ENCODE data around the gene YAF2. TPM values are rescaled to one million over a fixed set of nuclear protein-coding genes. Genes with fewer than 3 reads are reported as not detected.
"Not testable (repeated sequence)": the region's sequence is repeated elsewhere in the genome, so short reads cannot be mapped to it uniquely, and the experiment has no call there.

Gene YAF2
- total RNA-seq, 2 donors from 2014 or later, result 53.4 to 60.8 TPM

GRCh38 chr12:42270596-42270995, 32.5 kb upstream of the YAF2 start:
- H3K4me1 Mint-ChIP-seq (ENCODE audit: low read depth in 2 of 2), result peaks cover 5 to 7% of the 10 kb centered on the region in 2 donors
- no peaks in the 10 kb centered on the region for H3K9me3 Mint-ChIP-seq
- no peak overlapping the region for H3K27ac Mint-ChIP-seq
- no peaks in the 10 kb centered on the region for H3K36me3 Mint-ChIP-seq
- peaks cover 0 to 12% of the 10 kb centered on the region in 2 donors for H3K27me3 Mint-ChIP-seq
- no peak for DNase-seq (ENCODE audit: low spot score)
- ATAC-seq, result no peak
- H3K4me3 Mint-ChIP-seq, result no peak overlapping the region

- Mint-ChIP-seq H3K9me3 (no peaks in the 10 kb centered on the region), H3K4me3 (no peak overlapping the region), H3K27ac (no peak overlapping the region), H3K4me1 (ENCODE audit: low read depth in 2 of 2) (peaks cover 5 to 7% of the 10 kb centered on the region in 2 donors), H3K27me3 (peaks cover 0 to 13% of the 10 kb centered on the region in 2 donors), H3K36me3 (no peaks in the 10 kb centered on the region)
- ATAC-seq, result peak in 1 of 2 donors; percentile 28
- no peak for DNase-seq (ENCODE audit: low spot score)
These were observed 29.6 kb upstream of the YAF2 start for GRCh38 chr12:42267413-42268190.

GRCh38 chr12:42266579-42267230, 28.7 kb upstream of the YAF2 start:
- no peak for ATAC-seq
- Mint-ChIP-seq H3K4me3 (no peak overlapping the region), H3K27me3 (peaks cover 0 to 11% of the 10 kb centered on the region in 2 donors), H3K36me3 (no peaks in the 10 kb centered on the region), H3K4me1 (ENCODE audit: low read depth in 2 of 2) (peaks cover 5 to 7% of the 10 kb centered on the region in 2 donors), H3K9me3 (no peaks in the 10 kb centered on the region), H3K27ac (no peak overlapping the region)
- no peak for DNase-seq (ENCODE audit: low spot score)

GRCh38 chr12:42262271-42262670, 24.2 kb upstream of the YAF2 start:
- Mint-ChIP-seq H3K36me3 (no peaks in the 10 kb centered on the region), H3K4me1 (ENCODE audit: low read depth in 2 of 2) (no peaks in the 10 kb centered on the region), H3K27me3 (peaks cover 0 to 9% of the 10 kb centered on the region in 2 donors), H3K4me3 (no peak overlapping the region), H3K9me3 (no peaks in the 10 kb centered on the region), H3K27ac (no peak overlapping the region)
- ATAC-seq (no peak), DNase-seq (ENCODE audit: low spot score) (no peak)

GRCh38 chr12:42261708-42262107, 23.7 kb upstream of the YAF2 start:
- H3K9me3 Mint-ChIP-seq, result no peaks in the 10 kb centered on the region
- H3K27me3 Mint-ChIP-seq, result peaks cover 0 to 9% of the 10 kb centered on the region in 2 donors
- H3K4me3 Mint-ChIP-seq, result no peak overlapping the region
- DNase-seq (ENCODE audit: low spot score) (no peak), ATAC-seq (peak in 1 of 2 donors; percentile 36)
- H3K4me1 Mint-ChIP-seq (ENCODE audit: low read depth in 2 of 2), result no peaks in the 10 kb centered on the region
- H3K27ac Mint-ChIP-seq, result no peak overlapping the region
- H3K36me3 Mint-ChIP-seq, result no peaks in the 10 kb centered on the region

- no peak overlapping the region for H3K27ac Mint-ChIP-seq
- ATAC-seq, result no peak
- H3K36me3 Mint-ChIP-seq, result no peaks in the 10 kb centered on the region
- H3K9me3 Mint-ChIP-seq, result no peaks in the 10 kb centered on the region
- DNase-seq (ENCODE audit: low spot score), result no peak
- no peaks in the 10 kb centered on the region for H3K4me1 Mint-ChIP-seq (ENCODE audit: low read depth in 2 of 2)
- H3K4me3 Mint-ChIP-seq, result no peak overlapping the region
- peaks cover 0 to 3% of the 10 kb centered on the region in 2 donors for H3K27me3 Mint-ChIP-seq
These were observed 22.5 kb upstream of the YAF2 start for GRCh38 chr12:42260518-42260917.

GRCh38 chr12:42259699-42260098, 21.7 kb upstream of the YAF2 start:
- Mint-ChIP-seq H3K9me3 (no peaks in the 10 kb centered on the region), H3K4me1 (ENCODE audit: low read depth in 2 of 2) (no peaks in the 10 kb centered on the region), H3K27ac (no peak overlapping the region), H3K36me3 (no peaks in the 10 kb centered on the region), H3K27me3 (no peaks in the 10 kb centered on the region), H3K4me3 (no peak overlapping the region)
- DNase-seq (ENCODE audit: low spot score) (no peak), ATAC-seq (no peak)

- no peaks in the 10 kb centered on the region for H3K36me3 Mint-ChIP-seq
- no peak overlapping the region for H3K27ac Mint-ChIP-seq
- H3K4me1 Mint-ChIP-seq (ENCODE audit: low read depth in 2 of 2), result no peaks in the 10 kb centered on the region
- H3K27me3 Mint-ChIP-seq, result peaks cover 5 to 12% of the 10 kb centered on the region in 2 donors
- H3K9me3 Mint-ChIP-seq, result no peaks in the 10 kb centered on the region
- H3K4me3 Mint-ChIP-seq, result no peak overlapping the region
- no peak for ATAC-seq
- DNase-seq (ENCODE audit: low spot score), result no peak
These were observed 17.8 kb upstream of the YAF2 start for GRCh38 chr12:42255866-42256261.

- DNase-seq (ENCODE audit: low spot score), result no peak
- Mint-ChIP-seq H3K9me3 (no peaks in the 10 kb centered on the region), H3K4me1 (ENCODE audit: low read depth in 2 of 2) (no peaks in the 10 kb centered on the region), H3K27me3 (peaks cover 5 to 15% of the 10 kb centered on the region in 2 donors), H3K36me3 (no peaks in the 10 kb centered on the region), H3K27ac (no peak overlapping the region), H3K4me3 (no peak overlapping the region)
- no peak for ATAC-seq
These were observed 17.3 kb upstream of the YAF2 start for GRCh38 chr12:42255221-42255865.

GRCh38 chr12:42252645-42253044, 14.6 kb upstream of the YAF2 start:
- not testable (repeated sequence) for H3K4me3 Mint-ChIP-seq; ATAC-seq; H3K36me3 Mint-ChIP-seq; H3K27ac Mint-ChIP-seq; DNase-seq (ENCODE audit: low spot score); H3K4me1 Mint-ChIP-seq (ENCODE audit: low read depth in 2 of 2); H3K9me3 Mint-ChIP-seq
- H3K27me3 Mint-ChIP-seq, result peaks cover 5 to 15% of the 10 kb centered on the region in 2 donors

- H3K4me1 Mint-ChIP-seq (ENCODE audit: low read depth in 2 of 2); H3K27ac Mint-ChIP-seq; H3K9me3 Mint-ChIP-seq; ATAC-seq; DNase-seq (ENCODE audit: low spot score); H3K36me3 Mint-ChIP-seq; H3K4me3 Mint-ChIP-seq: not testable (repeated sequence)
- H3K27me3 Mint-ChIP-seq, result peaks cover 5 to 15% of the 10 kb centered on the region in 2 donors
These were observed 11.0 kb upstream of the YAF2 start for GRCh38 chr12:42249033-42249432.

GRCh38 chr12:42240131-42240750, 2.2 kb upstream of the YAF2 start:
- Mint-ChIP-seq H3K9me3 (no peaks in the 10 kb centered on the region), H3K36me3 (peaks cover 5% of the 10 kb centered on the region), H3K27ac (no peak overlapping the region), H3K4me3 (no peak overlapping the region), H3K27me3 (no peaks in the 10 kb centered on the region), H3K4me1 (ENCODE audit: low read depth in 2 of 2) (peaks cover 22 to 25% of the 10 kb centered on the region in 2 donors)
- ATAC-seq (no peak), DNase-seq (ENCODE audit: low spot score) (no peak)

- Mint-ChIP-seq H3K4me1 (ENCODE audit: low read depth in 2 of 2) (peaks cover 21 to 31% of the 10 kb centered on the region in 2 donors), H3K4me3 (peak overlapping the region; percentile 86), H3K9me3 (no peaks in the 10 kb centered on the region), H3K27ac (peak overlapping the region; percentile 82 to 84), H3K36me3 (peaks cover 5% of the 10 kb centered on the region), H3K27me3 (no peaks in the 10 kb centered on the region)
- DNase-seq (ENCODE audit: low spot score) (no peak), ATAC-seq (peak; percentile 51 to 64)
These were observed 202 bp downstream of the YAF2 start for GRCh38 chr12:42237853-42238239.
